CD4-positive, alpha-beta T cell treated with Interleukin-6 for 4 hours (primary cell): ENCODE data around the gene HOXD12.

Source experiments
- DNase-seq: peaks from one replicate; pipeline ENCODE4 v3.0.0-alpha.2; 2020; ENCODE audit warnings: mixed read lengths

The HOXD12 gene

GRCh38 chr2:176136374-176137251, 37.0 kb downstream of the HOXD12 start:
- no peak for DNase-seq

GRCh38 chr2:176137252-176137580, 37.6 kb downstream of the HOXD12 start:
- no peak for DNase-seq

- no peak for DNase-seq
Measured at GRCh38 chr2:176137906-176138305, 38.3 kb downstream of the HOXD12 start.

GRCh38 chr2:176138526-176138922, 38.9 kb downstream of the HOXD12 start:
- DNase-seq = no peak

- DNase-seq = no peak
Measured at GRCh38 chr2:176138923-176139660, 39.5 kb downstream of the HOXD12 start.

GRCh38 chr2:176139661-176140512, 40.3 kb downstream of the HOXD12 start:
- no peak for DNase-seq

GRCh38 chr2:176140513-176141317, 41.1 kb downstream of the HOXD12 start:
- DNase-seq = peak; percentile 54

- DNase-seq = no peak
Measured at GRCh38 chr2:176142281-176142680, 42.7 kb downstream of the HOXD12 start.

GRCh38 chr2:176145085-176145969, 45.7 kb downstream of the HOXD12 start:
- DNase-seq = no peak

- no peak for DNase-seq
Measured at GRCh38 chr2:176146101-176146500, 46.5 kb downstream of the HOXD12 start.

- DNase-seq = no peak
Measured at GRCh38 chr2:176146645-176147044, 47.0 kb downstream of the HOXD12 start.

- no peak for DNase-seq
Measured at GRCh38 chr2:176147210-176147799, 47.7 kb downstream of the HOXD12 start.

GRCh38 chr2:176147800-176148496, 48.4 kb downstream of the HOXD12 start:
- no peak for DNase-seq

GRCh38 chr2:176148751-176149421, 49.3 kb downstream of the HOXD12 start:
- DNase-seq = no peak

- DNase-seq = no peak
Measured at GRCh38 chr2:176149481-176149938, 49.9 kb downstream of the HOXD12 start.

- DNase-seq = no peak
Measured at GRCh38 chr2:176149939-176150583, 50.5 kb downstream of the HOXD12 start.

GRCh38 chr2:176150584-176151441, 51.2 kb downstream of the HOXD12 start:
- DNase-seq = no peak
